H9 (cell line): ENCODE results near the gene CPLANE1. TPM values are rescaled to one million over a fixed set of nuclear protein-coding genes. Genes with fewer than 3 reads are reported as not detected.

ENCODE experiments used
- DNase-seq: peaks from one replicate; pipeline ENCODE4 v3.0.0-alpha.2; 2017
- H2AFZ ChIP-seq: one replicate; pipeline ENCODE4 v1.6.1; 2013; ENCODE audit warnings: mild to moderate bottlenecking, low read length, control low read depth, moderate library complexity
- H2AK5ac ChIP-seq: 2 replicates; pipeline ENCODE4 v1.6.1; 2013; ENCODE audit warnings: low read length, control low read depth, mixed read lengths; ENCODE audit not compliant: insufficient read length
- H2BK120ac ChIP-seq: one replicate; pipeline ENCODE4 v1.6.1; 2013; ENCODE audit warnings: low read depth, mild to moderate bottlenecking, low read length, control low read depth, inconsistent platforms; ENCODE audit not compliant: poor library complexity, severe bottlenecking
- H2BK12ac ChIP-seq: 2 replicates; pipeline ENCODE4 v1.6.1; 2013; ENCODE audit warnings: low read length, control low read depth, mixed read lengths, low read depth; ENCODE audit not compliant: insufficient read length
- H2BK15ac ChIP-seq: 2 replicates; pipeline ENCODE4 v1.6.1; 2013; ENCODE audit warnings: low read depth, low read length, control low read depth
- H2BK20ac ChIP-seq: one replicate; pipeline ENCODE4 v1.6.1; 2013; ENCODE audit warnings: low read depth, mild to moderate bottlenecking, low read length, control low read depth, inconsistent platforms; ENCODE audit not compliant: poor library complexity, severe bottlenecking
- H2BK5ac ChIP-seq: 2 replicates; pipeline ENCODE4 v1.6.1; 2013; ENCODE audit warnings: low read length, control low read depth, mixed read lengths; ENCODE audit not compliant: insufficient read length
- H3K14ac ChIP-seq: 2 replicates; pipeline ENCODE4 v1.6.1; 2013; ENCODE audit warnings: low read length, control low read depth; ENCODE audit not compliant: insufficient read depth
- H3K18ac ChIP-seq: 2 replicates; pipeline ENCODE4 v1.6.1; 2013; ENCODE audit warnings: low read depth, mild to moderate bottlenecking, mixed read lengths, low read length, control low read depth; ENCODE audit not compliant: insufficient read length
- H3K23ac ChIP-seq: 2 replicates; pipeline ENCODE4 v1.6.1; 2013; ENCODE audit warnings: low read length, control low read depth, mixed read lengths, low read depth; ENCODE audit not compliant: insufficient read length
- H3K23me2 ChIP-seq: 2 replicates; pipeline ENCODE4 v1.6.1; 2013; ENCODE audit warnings: low read depth, mild to moderate bottlenecking, mixed read lengths, low read length, control low read depth; ENCODE audit not compliant: insufficient read length, poor library complexity, severe bottlenecking
- H3K27ac ChIP-seq: 2 replicates; pipeline ENCODE4 v1.5.1; 2013; ENCODE audit warnings: low read length, control low read depth, mixed read lengths, low read depth; ENCODE audit not compliant: insufficient read length
- H3K27me3 ChIP-seq: 2 replicates; pipeline ENCODE4 v1.6.1; 2013; ENCODE audit warnings: low read length, control low read depth, inconsistent platforms; ENCODE audit not compliant: insufficient read depth
- H3K4ac ChIP-seq: 2 replicates; pipeline ENCODE4 v1.6.1; 2013; ENCODE audit warnings: low read depth, mild to moderate bottlenecking, control low read depth, inconsistent platforms, low read length, moderate library complexity
- H3K4me1 ChIP-seq: 2 replicates; pipeline ENCODE4 v1.6.1; 2013; ENCODE audit warnings: low read length, control low read depth, inconsistent platforms; ENCODE audit not compliant: insufficient read depth
- H3K4me2 ChIP-seq: 2 replicates; pipeline ENCODE4 v1.6.1; 2013; ENCODE audit warnings: low read length, control low read depth, mixed read lengths; ENCODE audit not compliant: insufficient read length, insufficient read depth
- H3K56ac ChIP-seq: 2 replicates; pipeline ENCODE4 v1.6.1; 2013; ENCODE audit warnings: low read depth, mild to moderate bottlenecking, mixed read lengths, low read length, control low read depth; ENCODE audit not compliant: insufficient read length
- H3K79me1 ChIP-seq: 2 replicates; pipeline ENCODE4 v1.6.1; 2013; ENCODE audit warnings: low read depth, mild to moderate bottlenecking, moderate library complexity, low read length, control low read depth, inconsistent platforms; ENCODE audit not compliant: insufficient read depth, poor library complexity, severe bottlenecking
- H3K79me2 ChIP-seq: 2 replicates; pipeline ENCODE4 v1.6.1; 2013; ENCODE audit warnings: low read length, control low read depth, inconsistent platforms; ENCODE audit not compliant: insufficient read depth
- H3K9ac ChIP-seq: 2 replicates; pipeline ENCODE4 v1.6.1; 2013; ENCODE audit warnings: low read length, control low read depth, mixed read lengths; ENCODE audit not compliant: insufficient read length; ENCODE audit errors: extremely low read depth
- H3K9me3 ChIP-seq: one replicate; pipeline ENCODE4 v1.6.1; 2013; ENCODE audit warnings: low read depth, low read length, inconsistent platforms; ENCODE audit not compliant: control insufficient read depth
- H3T11ph ChIP-seq: one replicate; pipeline ENCODE4 v1.6.1; 2013; ENCODE audit warnings: mild to moderate bottlenecking, low read length, control low read depth, inconsistent platforms
- H4K20me1 ChIP-seq: one replicate; pipeline ENCODE4 v1.6.1; 2013; ENCODE audit not compliant: control insufficient read depth, insufficient read length, insufficient read depth
- H4K5ac ChIP-seq: 2 replicates; pipeline ENCODE4 v1.6.1; 2013; ENCODE audit warnings: low read depth, mild to moderate bottlenecking, mixed read lengths, low read length, control low read depth; ENCODE audit not compliant: insufficient read length
- H4K8ac ChIP-seq: replicated peaks from 2 replicates; pipeline ENCODE4 v1.6.1; 2013; ENCODE audit warnings: low read length, control low read depth, mixed read lengths, low read depth; ENCODE audit not compliant: insufficient read length
- H4K91ac ChIP-seq: 2 replicates; pipeline ENCODE4 v1.6.1; 2013; ENCODE audit warnings: low read depth, mild to moderate bottlenecking, moderate library complexity, mixed read lengths, low read length, control low read depth; ENCODE audit not compliant: insufficient read length
- H3K27ac Mint-ChIP-seq, 3 experiments: 2 replicates in 2 of 3; 3 replicates in 1 of 3; pipeline ENCODE4 v1.8.0; 2020 to 2021; ENCODE audit warnings: mixed read lengths in 3 of 3, mild to moderate bottlenecking in 1 of 3, moderate library complexity in 1 of 3
- H3K27me3 Mint-ChIP-seq: 2 replicates; pipeline ENCODE4 v1.8.0; 2021; ENCODE audit warnings: low read depth, mild to moderate bottlenecking, moderate library complexity, mixed read lengths
- H3K36me3 Mint-ChIP-seq, 3 experiments: 2 replicates in 2 of 3; 3 replicates in 1 of 3; pipeline ENCODE4 v1.8.0; 2020 to 2021; ENCODE audit warnings: low read depth in 3 of 3, mixed read lengths in 3 of 3; ENCODE audit not compliant: insufficient read depth in 1 of 3
- H3K4me1 Mint-ChIP-seq, 2 experiments: 2 replicates each; pipeline ENCODE4 v1.8.0; 2020; ENCODE audit warnings: mixed read lengths in 2 of 2
- H3K4me3 Mint-ChIP-seq, 2 experiments: 2 replicates in 1 of 2; 3 replicates in 1 of 2; pipeline ENCODE4 v1.8.0; 2020 to 2021; ENCODE audit warnings: mild to moderate bottlenecking in 2 of 2, mixed read lengths in 2 of 2, moderate library complexity in 1 of 2
- H3K9me3 Mint-ChIP-seq, 2 experiments: 2 replicates in 1 of 2; 3 replicates in 1 of 2; pipeline ENCODE4 v1.8.0; 2020; ENCODE audit warnings: mild to moderate bottlenecking in 2 of 2, mixed read lengths in 2 of 2, moderate library complexity in 1 of 2
- WGBS: extraction: QIAGEN DNeasy Blood & Tissue Kit; methylation state at CpG from one replicate; pipeline ENCODE4 v1.1.7; 2013; ENCODE audit warnings: missing lambda C conversion rate, low lambda C conversion rate, mixed read lengths; ENCODE audit not compliant: insufficient read length; ENCODE audit errors: extremely low coverage; 5-methylcytosine and 5-hydroxymethylcytosine counted together
- total RNA-seq: library from RNA; stranded (reverse); gene quantifications from 2 replicates; pipeline ENCODE4 v1.2.1, GENCODE V29; 2021
- TF ChIP-seq, protein P1 (sequence below): fragments of 200-600 bp; sonication (generic); conservative IDR thresholded peaks from 3 replicates; pipeline ENCODE4 v1.8.0; 2021; ENCODE audit warnings: antibody characterized with exemption, mild to moderate bottlenecking

The CPLANE1 gene
- total RNA-seq, 1 experiment from 2014 or later: 11.6 TPM

- WGBS: no CpG with 5 or more reads among the region's 1 CpG
- Mint-ChIP-seq H3K27ac (no peak overlapping the region), H3K27me3 (no peaks in the 10 kb centered on the region), H3K4me1 (no peaks in the 10 kb centered on the region), H3K4me3 (no peak overlapping the region), H3K9me3 (no peaks in the 10 kb centered on the region), H3K36me3 (peaks cover 0 to 8% (median 4%) of the 10 kb centered on the region in 3 experiments; a peak in 4 of 7 replicates)
- no peak overlapping the region for H3K18ac ChIP-seq
- no peaks in the 10 kb centered on the region for H3K4me1 ChIP-seq
- H2BK12ac ChIP-seq: no peak overlapping the region
- no peak overlapping the region for H2BK15ac ChIP-seq
- H3K56ac ChIP-seq: no peak overlapping the region
- no peak overlapping the region for H4K8ac ChIP-seq
- no peak overlapping the region for H2AFZ ChIP-seq
- no peak overlapping the region for H3K27ac ChIP-seq
- no peaks in the 10 kb centered on the region for H3K23me2 ChIP-seq
- H3K4me2 ChIP-seq: no peak overlapping the region
- DNase-seq: no peak
- H3K9ac ChIP-seq: no peak overlapping the region
- no peaks in the 10 kb centered on the region for H3K79me2 ChIP-seq
- H3K14ac ChIP-seq: no peak overlapping the region
- H3K79me1 ChIP-seq: no peaks in the 10 kb centered on the region
- no peak overlapping the region for H4K5ac ChIP-seq
- H2BK120ac ChIP-seq: no peak overlapping the region
- no peak overlapping the region for H2BK20ac ChIP-seq
- no peak overlapping the region for H4K91ac ChIP-seq
- no peak overlapping the region for H3T11ph ChIP-seq
- no peaks in the 10 kb centered on the region for H3K9me3 ChIP-seq
- no peak overlapping the region for H3K4ac ChIP-seq
- no peak overlapping the region for H3K23ac ChIP-seq
- no peak overlapping the region for H2BK5ac ChIP-seq
- H3K27me3 ChIP-seq: no peaks in the 10 kb centered on the region
- TF ChIP-seq, protein P1, sequence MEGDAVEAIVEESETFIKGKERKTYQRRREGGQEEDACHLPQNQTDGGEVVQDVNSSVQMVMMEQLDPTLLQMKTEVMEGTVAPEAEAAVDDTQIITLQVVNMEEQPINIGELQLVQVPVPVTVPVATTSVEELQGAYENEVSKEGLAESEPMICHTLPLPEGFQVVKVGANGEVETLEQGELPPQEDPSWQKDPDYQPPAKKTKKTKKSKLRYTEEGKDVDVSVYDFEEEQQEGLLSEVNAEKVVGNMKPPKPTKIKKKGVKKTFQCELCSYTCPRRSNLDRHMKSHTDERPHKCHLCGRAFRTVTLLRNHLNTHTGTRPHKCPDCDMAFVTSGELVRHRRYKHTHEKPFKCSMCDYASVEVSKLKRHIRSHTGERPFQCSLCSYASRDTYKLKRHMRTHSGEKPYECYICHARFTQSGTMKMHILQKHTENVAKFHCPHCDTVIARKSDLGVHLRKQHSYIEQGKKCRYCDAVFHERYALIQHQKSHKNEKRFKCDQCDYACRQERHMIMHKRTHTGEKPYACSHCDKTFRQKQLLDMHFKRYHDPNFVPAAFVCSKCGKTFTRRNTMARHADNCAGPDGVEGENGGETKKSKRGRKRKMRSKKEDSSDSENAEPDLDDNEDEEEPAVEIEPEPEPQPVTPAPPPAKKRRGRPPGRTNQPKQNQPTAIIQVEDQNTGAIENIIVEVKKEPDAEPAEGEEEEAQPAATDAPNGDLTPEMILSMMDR: no peak
- no peak overlapping the region for H2AK5ac ChIP-seq
- no peaks in the 10 kb centered on the region for H4K20me1 ChIP-seq
Measured at GRCh38 chr5:37214550-37214949, 34.6 kb downstream of the CPLANE1 start.
